HG03175 (cell line): ENCODE measurements around the gene BTBD8.

Source experiments
- ATAC-seq: cut with Tn5 transposase; IDR thresholded peaks from one replicate; pipeline ENCODE4 v1.9.1; 2021; ENCODE audit warnings: mild to moderate bottlenecking, moderate library complexity; ENCODE audit not compliant: unreplicated experiment

Gene BTBD8

DNA sequence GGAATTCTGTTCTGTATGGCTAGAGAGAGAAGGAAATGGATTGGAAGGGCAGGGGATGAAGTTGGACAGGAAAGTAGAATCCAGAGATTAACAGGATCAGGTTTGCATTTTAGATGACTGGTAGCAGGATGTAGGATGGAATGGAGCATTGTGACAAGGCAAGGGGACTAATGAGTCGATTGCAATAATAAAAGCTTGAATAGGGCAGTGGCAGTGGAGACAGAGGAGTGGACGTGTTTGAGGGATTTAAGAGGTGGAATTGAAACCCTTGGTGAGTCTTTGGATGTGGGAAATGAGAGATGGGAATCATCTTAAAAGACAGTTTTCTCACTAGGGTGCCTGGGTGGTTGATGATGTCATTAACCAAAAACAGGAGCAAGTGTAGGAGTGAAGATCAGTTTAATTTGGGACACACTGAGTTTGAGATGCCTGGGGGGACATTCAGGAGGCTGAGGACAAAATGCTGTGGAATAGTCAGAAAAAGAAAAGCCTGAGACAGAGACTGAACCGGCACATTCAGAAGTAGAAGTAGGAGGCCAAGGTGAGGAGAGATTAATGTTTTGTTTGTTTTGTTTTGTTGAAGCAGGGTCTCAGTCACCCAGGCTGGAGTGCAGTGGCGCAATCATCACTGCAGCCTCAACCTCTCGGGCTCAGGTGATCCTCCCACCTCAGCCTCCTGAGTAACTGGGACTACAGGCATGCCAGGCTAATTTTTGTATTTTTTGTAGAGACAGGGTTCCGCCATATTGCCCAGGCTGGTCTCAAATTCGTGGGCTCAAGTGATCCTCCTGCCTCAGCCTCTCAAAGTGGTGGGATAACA, 108.5 kb downstream of the BTBD8 start:
- ATAC-seq, result no peak

DNA sequence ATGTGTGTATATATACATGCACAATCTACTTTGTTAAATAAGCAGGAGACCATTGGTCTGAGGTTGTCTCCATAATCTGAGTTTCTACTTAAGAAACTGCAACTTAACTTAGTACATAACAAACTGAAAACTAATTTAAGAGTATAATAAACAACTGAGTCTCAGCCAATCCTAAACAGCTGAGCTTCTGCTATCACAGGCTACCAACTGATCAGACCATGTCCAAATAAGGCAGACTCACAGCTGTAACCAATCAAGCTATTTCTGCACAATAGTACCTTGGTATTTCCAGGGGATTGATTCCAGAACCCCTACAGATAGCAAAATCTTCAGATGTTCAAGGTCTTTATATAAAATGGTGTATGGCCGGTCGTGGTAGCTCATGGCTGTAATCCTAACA, 111.6 kb downstream of the BTBD8 start:
- ATAC-seq, result no peak

DNA sequence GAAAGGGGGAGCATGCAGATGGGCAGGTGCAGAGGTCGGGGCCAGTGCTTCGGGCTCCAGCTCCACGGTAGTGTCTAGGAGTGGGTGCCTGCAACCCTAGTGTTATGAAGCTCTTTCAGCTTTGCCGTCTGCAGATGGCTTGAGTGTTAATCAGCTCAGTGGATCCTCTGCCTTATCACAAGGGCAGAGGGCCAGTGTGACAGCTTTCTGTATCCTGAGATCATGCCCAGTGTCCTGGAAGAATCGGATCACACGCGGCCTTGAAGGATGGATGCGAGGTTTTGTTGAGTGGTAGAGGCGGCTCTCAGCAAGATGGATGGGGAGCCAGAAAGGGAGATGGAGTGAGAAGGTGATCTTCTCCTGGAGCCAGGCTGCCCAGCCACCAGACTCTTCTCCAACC, 112.1 kb downstream of the BTBD8 start:
- ATAC-seq, result no peak

DNA sequence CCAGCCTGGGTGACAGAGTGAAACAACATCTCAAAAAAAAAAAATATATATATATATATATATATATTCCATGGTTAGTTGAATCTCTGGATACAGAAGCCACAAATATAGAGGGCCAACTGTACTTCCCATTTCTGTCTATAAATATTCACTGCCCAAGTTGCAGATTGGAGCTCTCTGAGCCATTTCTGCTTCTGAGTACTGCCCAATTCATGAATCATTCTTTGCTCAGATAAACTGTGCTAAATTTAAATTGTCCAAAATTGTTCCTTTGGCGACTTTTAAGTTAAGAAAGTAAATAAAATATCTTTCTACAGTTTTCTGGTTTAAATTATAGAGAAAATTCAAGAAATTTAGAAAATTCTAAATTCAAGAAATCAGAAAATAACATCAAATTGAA, 114.4 kb downstream of the BTBD8 start:
- ATAC-seq, result no peak

GRCh38 chr1:92201973-92202372, 121.8 kb downstream of the BTBD8 start:
- no peak for ATAC-seq

DNA sequence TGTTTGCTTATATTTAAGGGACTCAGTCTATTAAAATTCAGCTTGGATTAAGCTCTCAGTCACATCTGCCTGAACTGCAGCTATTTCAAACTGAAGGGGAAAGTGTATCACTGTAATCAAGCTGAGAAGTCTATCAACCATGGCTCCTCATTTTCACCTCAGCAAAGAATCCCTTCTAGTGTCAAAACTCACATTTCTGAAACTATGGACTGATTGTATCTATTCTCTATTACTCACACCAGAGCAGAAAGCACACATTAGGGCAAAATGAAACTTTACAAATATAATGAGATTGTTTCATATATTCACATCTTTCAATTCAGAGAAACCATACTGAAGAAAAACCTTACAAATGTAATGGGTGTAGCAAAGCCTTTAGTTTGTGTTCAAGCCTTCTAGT, 123.0 kb downstream of the BTBD8 start:
- ATAC-seq, result no peak

DNA sequence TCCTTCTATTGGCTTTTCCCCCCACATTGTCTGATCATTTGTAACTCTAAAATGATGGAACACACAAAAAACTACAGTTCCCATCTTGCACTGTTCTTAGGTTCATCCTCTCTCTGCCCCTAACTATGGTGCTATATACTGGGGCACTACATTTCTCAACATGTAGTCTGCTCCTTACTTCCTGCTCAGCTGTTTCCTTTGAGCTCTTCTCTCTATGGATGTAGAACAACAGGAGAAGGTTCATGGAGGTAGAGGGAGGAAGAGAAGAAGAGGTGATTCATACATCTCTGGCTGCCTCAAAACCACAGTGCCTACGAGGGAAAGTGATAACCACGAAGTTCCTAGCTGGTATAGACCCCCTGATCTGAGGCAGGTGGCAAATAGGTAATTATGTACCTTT, 130.6 kb downstream of the BTBD8 start:
- ATAC-seq, result no peak

GRCh38 chr1:92211166-92211565, 131.0 kb downstream of the BTBD8 start:
- no peak for ATAC-seq

GRCh38 chr1:92217721-92218120, 137.6 kb downstream of the BTBD8 start, which contains the start of gene C1orf146:
TSS of gene C1orf146 (plus strand) at chr1:92217915. CDS start at chr1:92231421, 13,506 bp downstream.
- ATAC-seq, result no peak

DNA sequence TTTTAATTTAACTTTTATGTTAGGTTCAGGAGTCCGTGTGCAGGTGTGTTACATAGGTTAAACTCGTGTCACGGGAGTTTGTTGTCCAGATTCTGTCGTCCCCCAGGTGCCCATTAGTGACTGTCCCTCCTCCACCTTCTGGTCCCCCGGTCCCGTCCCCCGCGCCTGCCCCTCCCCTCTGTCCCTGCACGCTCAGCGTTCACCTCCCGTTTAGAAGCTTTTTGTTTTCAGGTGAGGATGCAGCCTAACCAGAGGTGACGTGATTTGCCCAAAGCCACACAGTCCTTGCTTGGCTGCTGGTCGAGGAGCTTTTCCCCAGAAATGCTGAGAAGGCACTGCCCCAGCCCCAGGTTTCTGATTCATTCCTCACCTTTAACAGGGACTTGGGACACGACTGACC, 138.4 kb downstream of the BTBD8 start:
- ATAC-seq, result no peak

DNA sequence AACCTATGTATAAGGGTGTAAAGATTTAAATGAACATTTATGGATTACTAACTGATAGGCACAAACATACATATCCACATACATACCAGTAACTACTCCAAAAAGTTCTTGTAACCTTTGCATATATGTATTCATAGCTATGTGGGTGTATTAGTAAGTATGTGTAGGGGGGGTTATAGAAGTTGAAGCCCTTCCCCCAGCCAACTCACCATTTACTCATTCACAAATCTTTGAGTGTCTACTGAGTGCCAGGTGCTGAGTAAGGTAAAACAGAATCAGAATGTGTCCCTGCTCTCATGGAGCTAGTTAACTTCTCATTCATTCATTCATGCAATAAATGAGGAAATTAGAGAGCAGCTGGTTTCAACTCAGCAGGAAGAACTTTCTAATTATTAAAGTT, 138.9 kb downstream of the BTBD8 start:
- ATAC-seq, result no peak

DNA sequence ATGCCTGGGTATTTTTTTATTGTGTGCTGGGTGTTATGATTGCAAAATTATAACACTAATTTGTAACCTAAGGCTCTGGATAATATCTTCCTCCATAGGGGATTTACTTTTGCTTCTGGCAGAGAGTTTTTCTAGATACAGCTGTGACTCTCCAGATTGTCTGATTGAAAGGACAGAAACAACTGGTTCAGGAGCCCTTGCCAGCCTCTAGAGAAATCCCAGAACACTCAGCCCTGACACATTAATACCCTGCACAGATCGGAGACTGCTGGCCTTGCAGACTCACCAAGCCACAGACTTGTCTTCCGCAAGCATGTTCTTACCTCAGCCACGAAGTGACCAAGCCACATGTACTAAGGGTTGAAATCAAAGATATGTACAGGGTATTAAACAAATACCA, 148.3 kb downstream of the BTBD8 start:
- ATAC-seq, result no peak

GRCh38 chr1:92230736-92231135, 150.6 kb downstream of the BTBD8 start:
- no peak for ATAC-seq
